OCI-LY3 (cell line): ENCODE measurements around the gene LYPD4.

Experiments used
- H2AFZ ChIP-seq: fragments of 200-600, 300-600 bp; shearing (Covaris generic); 2 replicates; pipeline ENCODE4 v1.6.0; 2014; ENCODE audit warnings: antibody characterized with exemption, low read depth, low read length
- H3K27ac ChIP-seq: fragments of 200-600, 300-600 bp; sonication (generic); 2 replicates; pipeline ENCODE4 v1.5.1; 2014; ENCODE audit warnings: mild to moderate bottlenecking, low read length, moderate library complexity, mixed read lengths
- H3K27me3 ChIP-seq: fragments of 200-600, 300-600 bp; sonication (generic); 2 replicates; pipeline ENCODE4 v1.6.1; 2014; ENCODE audit warnings: low read depth, low read length, mixed read lengths
- H3K36me3 ChIP-seq: fragments of 200-600, 300-600 bp; sonication (generic); replicated peaks from 2 replicates; pipeline ENCODE3; 2014; ENCODE audit warnings: low read depth, low read length, mixed read lengths
- H3K4me1 ChIP-seq: fragments of 300-600, 200-600 bp; sonication (generic); 2 replicates; pipeline ENCODE4 v1.6.1; 2014; ENCODE audit warnings: low read length, mixed read lengths
- H3K4me2 ChIP-seq: fragments of 200-600, 300-600 bp; sonication (generic); 2 replicates; pipeline ENCODE4 v1.6.1; 2014; ENCODE audit warnings: low read length, mixed read lengths
- H3K4me3 ChIP-seq: fragments of 300-600, 200-600 bp; sonication (generic); 2 replicates; pipeline ENCODE4 v1.5.1; 2014; ENCODE audit warnings: antibody characterized with exemption, mild to moderate bottlenecking, low read length, moderate library complexity
- H3K79me2 ChIP-seq: fragments of 300-600, 200-600 bp; shearing (Covaris generic); 2 replicates; pipeline ENCODE4 v1.6.1; 2014; ENCODE audit warnings: mild to moderate bottlenecking, low read length, mixed read lengths
- H3K9ac ChIP-seq: fragments of 300-600, 200-600 bp; shearing (Covaris generic); 2 replicates; pipeline ENCODE4 v1.6.0; 2014; ENCODE audit warnings: mild to moderate bottlenecking, low read length, moderate library complexity
- H3K9me3 ChIP-seq: fragments of 200-600, 300-600 bp; shearing (Covaris generic); 2 replicates; pipeline ENCODE4 v1.6.1; 2014; ENCODE audit warnings: low read length, mixed read lengths; ENCODE audit not compliant: insufficient read depth
- H4K20me1 ChIP-seq: fragments of 200-600, 300-600 bp; sonication (generic); 2 replicates; pipeline ENCODE4 v1.6.1; 2016; ENCODE audit warnings: low read length, mixed read lengths; ENCODE audit not compliant: insufficient read depth
- EZH2phosphoT487 ChIP-seq: fragments of 200-600 bp; shearing (Covaris generic); IDR thresholded peaks from 2 replicates; pipeline ENCODE4 v1.6.1; 2018; ENCODE audit warnings: antibody characterized with exemption, mixed run types, low read depth
- TF ChIP-seq, protein P1 (sequence below): fragments of 200-600, 300-600 bp; sonication (generic); IDR thresholded peaks from 2 replicates; pipeline ENCODE4 v1.5.1; 2014; ENCODE audit warnings: antibody characterized with exemption, low read length, low read depth

LYPD4 gene

DNA sequence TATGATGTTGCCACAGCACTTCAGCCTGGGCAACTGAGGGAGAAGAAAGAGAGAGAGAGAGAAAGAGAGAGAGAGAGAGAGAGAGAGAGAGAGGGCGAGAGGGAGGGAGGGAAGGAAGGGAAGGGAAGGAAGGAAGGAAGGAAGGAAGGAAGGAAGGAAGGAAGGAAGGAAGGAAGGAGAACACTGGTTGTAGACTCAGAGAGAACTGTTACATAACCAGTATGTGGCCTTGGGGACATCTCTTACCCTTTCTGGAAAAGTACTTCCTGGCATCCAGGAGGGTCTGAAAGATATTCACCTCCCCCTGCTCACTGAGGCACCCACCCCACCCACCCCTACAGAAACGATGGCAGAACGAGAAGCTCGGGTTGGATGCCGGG lies 35.8 kb upstream of the LYPD4 start:
- H3K4me1 ChIP-seq: peaks cover 40% of the 10 kb centered on the region
- H3K9me3 ChIP-seq: peaks cover 4% of the 10 kb centered on the region; the same call in 1 of the 2 replicates
- H2AFZ ChIP-seq: no peak overlapping the region
- H3K4me2 ChIP-seq: no peak overlapping the region
- peaks cover 24% of the 10 kb centered on the region for H3K36me3 ChIP-seq
- H3K27me3 ChIP-seq: no peaks in the 10 kb centered on the region
- H4K20me1 ChIP-seq: peaks cover 13% of the 10 kb centered on the region
- no peak overlapping the region for H3K4me3 ChIP-seq
- H3K9ac ChIP-seq: no peak overlapping the region
- TF ChIP-seq, protein P1, sequence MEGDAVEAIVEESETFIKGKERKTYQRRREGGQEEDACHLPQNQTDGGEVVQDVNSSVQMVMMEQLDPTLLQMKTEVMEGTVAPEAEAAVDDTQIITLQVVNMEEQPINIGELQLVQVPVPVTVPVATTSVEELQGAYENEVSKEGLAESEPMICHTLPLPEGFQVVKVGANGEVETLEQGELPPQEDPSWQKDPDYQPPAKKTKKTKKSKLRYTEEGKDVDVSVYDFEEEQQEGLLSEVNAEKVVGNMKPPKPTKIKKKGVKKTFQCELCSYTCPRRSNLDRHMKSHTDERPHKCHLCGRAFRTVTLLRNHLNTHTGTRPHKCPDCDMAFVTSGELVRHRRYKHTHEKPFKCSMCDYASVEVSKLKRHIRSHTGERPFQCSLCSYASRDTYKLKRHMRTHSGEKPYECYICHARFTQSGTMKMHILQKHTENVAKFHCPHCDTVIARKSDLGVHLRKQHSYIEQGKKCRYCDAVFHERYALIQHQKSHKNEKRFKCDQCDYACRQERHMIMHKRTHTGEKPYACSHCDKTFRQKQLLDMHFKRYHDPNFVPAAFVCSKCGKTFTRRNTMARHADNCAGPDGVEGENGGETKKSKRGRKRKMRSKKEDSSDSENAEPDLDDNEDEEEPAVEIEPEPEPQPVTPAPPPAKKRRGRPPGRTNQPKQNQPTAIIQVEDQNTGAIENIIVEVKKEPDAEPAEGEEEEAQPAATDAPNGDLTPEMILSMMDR: no peak
- TF ChIP-seq EZH2phosphoT487: no peak
- H3K27ac ChIP-seq: no peak overlapping the region
- H3K79me2 ChIP-seq: peaks cover 46% of the 10 kb centered on the region

DNA sequence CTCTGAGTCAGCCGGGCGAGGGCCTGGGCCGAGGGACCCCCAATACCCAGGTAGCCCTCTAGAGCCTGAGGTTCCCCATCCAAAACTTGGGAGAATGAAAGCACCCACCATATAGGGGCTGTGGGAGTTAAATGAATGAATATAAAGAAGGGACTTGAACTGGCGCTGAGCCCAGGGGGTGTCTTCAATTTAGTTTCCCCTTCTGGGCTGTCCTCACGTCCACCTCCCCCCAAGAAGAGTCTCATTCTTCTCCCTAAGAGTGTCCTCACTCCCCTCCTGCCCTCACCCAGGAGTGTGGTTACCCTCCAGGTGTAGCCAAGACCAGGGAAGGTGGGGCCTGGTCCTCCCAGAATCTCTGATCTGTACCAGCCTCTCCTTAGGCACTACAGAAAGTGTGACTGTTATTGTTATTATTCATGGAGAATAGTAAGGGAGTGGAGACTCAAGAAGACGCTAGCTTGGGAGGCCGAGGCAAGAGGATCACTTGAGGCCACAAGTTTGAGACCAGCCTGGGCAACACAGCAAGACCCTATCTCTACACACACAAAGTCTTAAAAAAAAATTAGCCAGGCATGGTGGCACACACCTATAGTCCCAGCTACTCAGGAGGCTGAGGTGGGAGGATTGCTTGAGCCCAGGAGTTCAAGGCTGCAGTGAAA lies 35.3 kb upstream of the LYPD4 start:
- no peak overlapping the region for H3K9ac ChIP-seq
- H3K4me1 ChIP-seq: peaks cover 40% of the 10 kb centered on the region
- H4K20me1 ChIP-seq: peaks cover 13% of the 10 kb centered on the region; the same call in 1 of the 2 replicates
- H3K9me3 ChIP-seq: peaks cover 4% of the 10 kb centered on the region; the same call in 1 of the 2 replicates
- peaks cover 24% of the 10 kb centered on the region for H3K36me3 ChIP-seq
- peaks cover 41% of the 10 kb centered on the region for H3K79me2 ChIP-seq
- TF ChIP-seq EZH2phosphoT487: no peak
- TF ChIP-seq, protein P1: no peak
- H3K4me3 ChIP-seq: no peak overlapping the region
- H3K27me3 ChIP-seq: no peaks in the 10 kb centered on the region
- no peak overlapping the region for H2AFZ ChIP-seq
- no peak overlapping the region for H3K27ac ChIP-seq
- H3K4me2 ChIP-seq: no peak overlapping the region

DNA sequence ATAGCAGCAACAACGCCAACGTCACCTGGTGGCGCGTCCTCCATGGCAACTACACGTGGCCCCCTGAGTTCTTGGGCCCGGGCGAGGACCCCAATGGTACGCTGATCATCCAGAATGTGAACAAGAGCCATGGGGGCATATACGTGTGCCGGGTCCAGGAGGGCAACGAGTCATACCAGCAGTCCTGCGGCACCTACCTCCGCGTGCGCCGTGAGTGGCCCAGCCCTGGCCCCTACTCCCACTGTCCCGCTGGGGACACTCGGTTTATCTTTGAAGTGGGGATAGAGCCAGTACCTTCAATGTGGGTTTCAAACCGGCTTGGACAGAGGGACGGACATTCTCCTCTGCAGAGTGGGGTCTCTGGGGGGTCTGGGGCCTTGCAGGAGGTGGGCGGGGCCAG lies 34.6 kb upstream of the LYPD4 start:
- H3K4me3 ChIP-seq: peak overlapping the region; percentile 89; the same call in 1 of the 2 replicates
- H3K9me3 ChIP-seq: peaks cover 4% of the 10 kb centered on the region; the same call in 1 of the 2 replicates
- no peaks in the 10 kb centered on the region for H3K27me3 ChIP-seq
- peaks cover 24% of the 10 kb centered on the region for H3K36me3 ChIP-seq
- H4K20me1 ChIP-seq: peaks cover 13% of the 10 kb centered on the region; the same call in 1 of the 2 replicates
- H3K4me1 ChIP-seq: peaks cover 39% of the 10 kb centered on the region
- no peak for TF ChIP-seq EZH2phosphoT487
- TF ChIP-seq, protein P1: no peak
- H3K4me2 ChIP-seq: peak overlapping the region; percentile 89
- H3K27ac ChIP-seq: no peak overlapping the region
- no peak overlapping the region for H2AFZ ChIP-seq
- H3K9ac ChIP-seq: no peak overlapping the region; the same call in 1 of the 2 replicates
- peaks cover 36% of the 10 kb centered on the region for H3K79me2 ChIP-seq

DNA sequence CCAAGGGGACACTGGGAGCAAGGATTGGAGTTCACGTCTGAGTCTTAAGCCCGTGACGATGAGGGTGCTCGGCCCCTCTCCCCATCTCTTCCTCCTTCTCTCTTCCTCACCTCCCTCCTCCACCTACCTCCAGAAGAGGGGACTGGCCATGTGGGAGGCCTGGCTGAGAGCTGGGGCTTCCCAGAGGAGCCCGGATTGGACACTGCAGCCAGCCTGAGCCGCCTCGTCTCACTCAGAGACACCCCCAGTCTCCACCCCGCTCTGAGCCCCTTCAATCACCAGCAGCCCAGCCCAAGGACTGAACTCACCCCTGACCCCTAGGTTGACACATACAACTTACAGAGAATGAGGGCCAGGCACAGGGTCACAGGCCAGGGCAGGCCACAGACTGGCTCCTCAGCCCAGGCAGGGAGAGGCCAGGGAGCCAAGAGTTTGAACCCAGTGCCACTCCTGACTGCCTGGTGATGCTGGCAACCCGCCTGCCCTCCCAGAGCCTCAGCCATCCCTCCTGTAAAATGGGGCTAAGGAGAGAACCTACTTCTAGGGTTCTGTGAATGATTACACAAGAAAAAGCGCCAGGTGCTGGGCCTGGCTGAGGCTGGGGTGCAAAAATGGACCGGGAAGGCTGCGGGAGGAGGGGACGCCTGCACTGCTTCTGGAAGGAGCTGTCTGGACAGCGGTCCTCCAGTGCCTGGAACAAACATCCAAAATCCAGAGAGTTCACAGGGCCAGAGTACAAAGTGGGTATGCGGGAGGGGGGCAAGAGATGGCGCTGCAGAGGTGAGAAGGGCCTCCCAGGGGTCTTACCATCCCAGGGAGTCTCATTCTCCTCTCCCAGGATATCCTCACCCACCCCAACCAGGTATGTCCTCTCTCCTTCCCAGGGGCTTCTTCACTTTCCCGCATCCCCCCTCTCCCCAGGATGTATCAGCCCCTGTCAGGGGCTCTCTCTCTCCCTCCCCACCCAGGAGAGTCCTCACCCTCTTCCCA lies 33.7 kb upstream of the LYPD4 start:
- H3K36me3 ChIP-seq: peaks cover 24% of the 10 kb centered on the region
- peaks cover 30% of the 10 kb centered on the region for H3K79me2 ChIP-seq
- H3K27me3 ChIP-seq: no peaks in the 10 kb centered on the region
- H4K20me1 ChIP-seq: peaks cover 13% of the 10 kb centered on the region; the same call in 1 of the 2 replicates
- H3K27ac ChIP-seq: peak overlapping the region; percentile 95
- peak overlapping the region; percentile 89 for H3K4me3 ChIP-seq
- H3K4me2 ChIP-seq: peak overlapping the region; percentile 89
- H2AFZ ChIP-seq: no peak overlapping the region
- H3K9ac ChIP-seq: peak overlapping the region; percentile 99
- H3K4me1 ChIP-seq: peaks cover 39% of the 10 kb centered on the region
- H3K9me3 ChIP-seq: peaks cover 4% of the 10 kb centered on the region; the same call in 1 of the 2 replicates
- no peak for TF ChIP-seq EZH2phosphoT487
- TF ChIP-seq, protein P1: no peak
